SK-N-MC (cell line): ENCODE data around the gene NT5DC3.

Experiments
- EZH2 ChIP-seq: fragments of 200-600 bp; sonication (generic); IDR thresholded peaks from one replicate; pipeline ENCODE4 v1.6.1; 2017; ENCODE audit warnings: antibody characterized with exemption
- FOXP2 ChIP-seq: optimal IDR thresholded peaks from 2 replicates; pipeline ENCODE3; 2011; ENCODE audit warnings: mild to moderate bottlenecking, moderate library complexity; ENCODE audit not compliant: insufficient read depth; ENCODE audit errors: extremely low read length, control extremely low read depth
- POLR2AphosphoS5 ChIP-seq: IDR thresholded peaks from 2 replicates; pipeline ENCODE4 v1.6.1; 2012; ENCODE audit warnings: mild to moderate bottlenecking, low read depth, low read length, borderline replicate concordance

DNA sequence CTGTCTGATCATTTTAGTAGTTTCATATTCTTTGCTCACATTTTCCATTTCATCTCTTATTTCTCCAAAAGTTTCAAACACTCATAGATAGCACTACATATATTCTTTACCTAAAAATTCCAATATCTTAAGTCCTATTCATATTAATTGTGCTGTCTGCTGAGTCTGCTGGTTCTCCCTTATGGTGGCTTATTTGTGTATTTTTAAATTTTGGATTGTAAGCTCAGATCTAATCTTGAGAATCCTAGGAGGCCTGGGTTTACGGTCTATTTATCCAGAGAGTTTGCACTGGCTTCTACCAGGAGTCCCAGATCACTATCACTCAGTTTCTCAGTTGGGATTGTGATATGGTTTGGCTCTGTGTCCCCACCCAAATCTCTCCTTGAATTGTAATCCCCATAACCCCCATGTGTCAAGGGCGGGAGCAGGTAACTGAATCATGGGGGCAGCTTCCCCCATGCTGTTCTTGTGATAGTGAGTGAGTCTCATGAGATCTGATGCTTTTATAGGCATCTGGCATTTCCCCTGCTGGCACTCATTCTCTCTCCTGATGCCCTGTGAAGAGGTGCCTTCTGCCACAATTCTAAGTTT lies 10.2 kb downstream of the NT5DC3 start:
- TF ChIP-seq POLR2AphosphoS5, result no peak
- TF ChIP-seq EZH2, result no peak
- TF ChIP-seq FOXP2, result no peak
